Measurements from ENCODE around the gene SSTR1.

SSTR1 gene

GRCh38 chr14:38243696-38244240 lies 36.1 kb downstream of the SSTR1 start:
- DNase-seq = no peak

GRCh38 chr14:38248321-38249028 lies 40.8 kb downstream of the SSTR1 start:
- DNase-seq = no peak

GRCh38 chr14:38250331-38250730 lies 42.6 kb downstream of the SSTR1 start:
- DNase-seq = no peak

- DNase-seq = no peak
Observed at GRCh38 chr14:38252066-38252710, 44.5 kb downstream of the SSTR1 start.

- no peak for DNase-seq
Observed at GRCh38 chr14:38253676-38254075, 46.0 kb downstream of the SSTR1 start.

- no peak for DNase-seq
Observed at GRCh38 chr14:38254571-38255407, 47.1 kb downstream of the SSTR1 start.

- peak; percentile 24 for DNase-seq
Observed at GRCh38 chr14:38255408-38255672, 47.6 kb downstream of the SSTR1 start.

- DNase-seq = peak; percentile 17
Observed at GRCh38 chr14:38255673-38256532, 48.2 kb downstream of the SSTR1 start, which contains the start of gene CLEC14A. TSS of gene CLEC14A (minus strand) at chr14:38256093. CDS start at chr14:38256022, 71 bp downstream.

- DNase-seq = no peak
Observed at GRCh38 chr14:38256533-38256840, 48.8 kb downstream of the SSTR1 start.

GRCh38 chr14:38257507-38257906 lies 49.8 kb downstream of the SSTR1 start:
- DNase-seq = no peak

GRCh38 chr14:38261620-38262019 lies 53.9 kb downstream of the SSTR1 start:
- no peak for DNase-seq
